HG02763 (cell line): ENCODE data around the gene TMC3.
A peak's percentile ranks its signal among the peaks of the same experiment; 100 is the strongest.

Experiments used
- ATAC-seq: cut with Tn5 transposase; IDR thresholded peaks from one replicate; pipeline ENCODE4 v1.9.1; 2021; ENCODE audit warnings: mild to moderate bottlenecking, moderate library complexity; ENCODE audit not compliant: unreplicated experiment

TMC3 gene

DNA sequence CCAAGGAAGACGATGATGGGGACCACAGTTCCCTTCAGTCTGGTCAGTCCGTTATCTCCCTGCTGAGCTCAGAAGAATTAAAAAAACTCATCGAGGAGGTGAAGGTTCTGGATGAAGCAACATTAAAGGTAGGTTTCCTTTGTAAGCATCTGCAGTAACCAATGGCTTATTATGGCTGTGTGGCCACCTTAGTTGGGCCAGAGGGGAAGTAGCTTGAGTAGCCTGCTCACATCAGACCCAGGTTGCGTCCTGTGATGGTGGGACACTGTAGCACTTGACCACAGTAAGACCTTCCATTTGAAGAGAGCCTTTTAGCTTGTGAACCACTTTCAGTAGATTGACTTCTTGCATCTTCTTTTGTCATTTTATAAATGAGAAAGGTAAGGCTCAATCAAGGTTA, 72.6 kb downstream of the TMC3 start:
- peak; percentile 6 for ATAC-seq

DNA sequence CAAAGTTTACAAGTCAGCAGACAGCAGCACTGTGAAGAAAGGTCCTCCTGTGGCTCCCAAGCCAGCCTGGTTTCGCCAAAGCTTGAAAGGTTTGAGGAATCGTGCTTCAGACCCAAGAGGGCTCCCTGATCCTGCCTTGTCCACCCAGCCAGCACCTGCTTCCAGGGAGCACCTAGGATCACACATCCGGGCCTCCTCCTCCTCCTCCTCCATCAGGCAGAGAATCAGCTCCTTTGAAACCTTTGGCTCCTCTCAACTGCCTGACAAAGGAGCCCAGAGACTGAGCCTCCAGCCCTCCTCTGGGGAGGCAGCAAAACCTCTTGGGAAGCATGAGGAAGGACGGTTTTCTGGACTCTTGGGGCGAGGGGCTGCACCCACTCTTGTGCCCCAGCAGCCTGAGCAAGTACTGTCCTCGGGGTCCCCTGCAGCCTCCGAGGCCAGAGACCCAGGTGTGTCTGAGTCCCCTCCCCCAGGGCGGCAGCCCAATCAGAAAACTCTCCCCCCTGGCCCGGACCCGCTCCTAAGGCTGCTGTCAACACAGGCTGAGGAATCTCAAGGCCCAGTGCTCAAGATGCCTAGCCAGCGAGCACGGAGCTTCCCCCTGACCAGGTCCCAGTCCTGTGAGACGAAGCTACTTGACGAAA, 74.3 kb downstream of the TMC3 start:
- ATAC-seq, result no peak

DNA sequence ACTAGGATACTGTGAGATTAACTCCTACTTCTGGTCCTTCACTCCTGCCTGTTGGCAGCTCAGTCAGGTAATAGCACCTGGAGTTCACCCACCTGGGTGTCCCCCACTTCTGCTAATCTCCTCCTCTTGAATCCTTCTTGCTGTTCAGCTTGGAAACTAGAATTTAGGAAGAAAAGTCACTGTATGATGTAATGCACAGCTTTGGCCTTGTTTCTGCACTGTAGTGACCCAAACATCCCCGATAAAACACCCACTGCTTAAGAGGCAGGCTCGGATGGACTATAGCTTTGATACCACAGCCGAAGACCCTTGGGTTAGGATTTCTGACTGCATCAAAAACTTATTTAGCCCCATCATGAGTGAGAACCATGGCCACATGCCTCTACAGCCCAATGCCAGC, 74.9 kb downstream of the TMC3 start:
- no peak for ATAC-seq

DNA sequence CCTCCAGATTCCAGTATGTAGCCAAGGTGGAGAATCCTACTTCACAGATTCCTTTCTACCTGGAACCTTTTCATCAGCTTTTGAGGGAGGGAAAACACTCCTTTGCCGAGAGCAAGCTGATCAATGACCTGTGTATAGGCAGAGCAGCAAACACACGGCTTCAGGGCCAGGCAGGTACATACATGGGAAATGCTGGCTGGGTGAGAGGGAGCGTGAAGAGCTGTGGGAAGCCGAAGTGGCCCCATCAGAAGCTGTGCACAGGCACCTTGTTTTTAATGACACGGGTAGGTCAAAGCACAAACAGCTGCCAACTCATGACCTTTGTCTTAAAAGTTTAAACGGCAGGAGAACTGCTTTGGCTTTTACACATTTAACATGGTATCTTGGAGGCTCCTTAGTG, 75.4 kb downstream of the TMC3 start:
- no peak for ATAC-seq

DNA sequence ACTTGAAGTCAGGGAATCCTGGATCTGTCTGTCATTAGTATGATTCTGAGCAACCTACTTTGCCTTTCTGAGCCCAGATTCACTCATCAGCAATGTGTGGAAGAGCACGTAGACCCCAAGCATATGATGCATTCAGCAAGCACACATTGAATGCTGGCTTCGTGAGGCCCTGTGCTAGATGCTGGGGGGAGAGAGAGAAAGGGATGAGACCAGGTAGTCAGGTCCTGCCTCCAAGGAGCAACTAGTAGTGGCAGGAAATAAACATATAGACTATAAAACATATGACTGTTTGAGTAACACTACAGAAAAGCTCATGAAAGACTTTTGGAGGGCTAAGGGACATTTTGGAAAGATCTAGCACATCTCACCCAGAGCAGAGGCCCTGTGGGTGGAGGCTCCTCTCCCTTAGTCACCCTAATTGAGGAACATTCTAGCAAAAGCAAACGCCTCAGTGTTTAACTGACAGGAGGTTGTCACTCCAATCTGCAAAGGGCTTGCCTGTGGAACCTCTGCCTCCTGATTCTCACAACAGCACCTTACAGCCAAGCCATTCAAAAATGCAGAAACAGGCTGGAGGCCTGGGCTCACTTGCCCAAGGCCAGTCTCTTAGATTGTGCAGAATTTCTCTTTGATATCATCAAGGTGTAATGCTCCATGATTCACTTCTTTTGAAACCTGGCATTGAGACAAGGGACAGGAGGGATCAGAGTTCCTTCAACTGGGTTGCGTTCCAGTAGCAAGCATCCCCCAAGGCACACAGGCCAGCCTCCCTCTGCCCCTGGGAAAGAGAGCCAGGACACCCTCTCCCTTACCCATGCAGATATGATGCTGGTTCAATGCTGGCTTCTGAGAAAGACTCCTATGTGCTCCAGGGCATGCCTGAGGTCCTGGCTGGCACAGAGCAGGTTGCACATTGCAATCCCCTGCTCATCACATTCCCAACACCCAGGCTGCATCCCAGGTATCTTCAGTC, 76.1 kb downstream of the TMC3 start:
- no peak for ATAC-seq

DNA sequence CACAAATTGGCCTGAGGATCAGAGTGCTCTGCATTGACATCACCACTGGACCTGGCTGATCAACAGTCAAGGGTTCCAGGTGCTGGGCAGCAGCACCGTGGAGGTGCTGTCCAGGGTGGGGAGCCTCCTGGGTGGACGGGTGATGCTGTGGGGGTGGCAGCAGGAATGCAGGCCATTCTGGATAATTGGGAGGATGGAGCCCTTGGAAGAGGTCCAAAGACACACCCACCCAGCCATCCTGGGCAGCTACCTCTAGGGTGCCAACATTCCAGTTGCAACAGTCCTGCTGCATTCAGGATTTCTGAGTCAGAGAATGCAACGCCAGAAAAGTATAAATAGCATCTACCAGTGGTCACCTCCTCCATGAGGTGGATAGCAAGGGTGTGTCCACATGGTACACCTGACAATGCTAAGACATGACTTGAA, 76.9 kb downstream of the TMC3 start:
- no peak for ATAC-seq

DNA sequence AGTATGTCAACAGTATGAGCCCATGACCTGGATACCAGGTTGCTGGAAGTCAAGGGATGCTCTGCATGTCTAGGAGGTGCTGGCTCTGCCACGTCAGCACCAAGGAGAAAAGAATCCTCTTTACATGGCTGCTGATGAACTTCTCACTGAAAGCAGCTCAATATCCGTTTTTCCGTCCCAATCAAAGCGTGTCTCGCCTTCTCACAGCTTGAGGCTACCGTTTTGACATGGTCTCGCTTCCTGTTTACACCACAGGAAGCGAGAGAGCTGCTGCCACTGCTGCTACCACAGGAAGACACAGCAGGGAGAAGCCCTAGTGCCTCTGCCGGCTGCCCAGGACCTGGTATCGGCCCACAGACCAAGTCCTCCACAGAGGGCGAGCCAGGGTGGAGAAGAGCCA, 77.3 kb downstream of the TMC3 start:
- ATAC-seq, result peak; percentile 44

DNA sequence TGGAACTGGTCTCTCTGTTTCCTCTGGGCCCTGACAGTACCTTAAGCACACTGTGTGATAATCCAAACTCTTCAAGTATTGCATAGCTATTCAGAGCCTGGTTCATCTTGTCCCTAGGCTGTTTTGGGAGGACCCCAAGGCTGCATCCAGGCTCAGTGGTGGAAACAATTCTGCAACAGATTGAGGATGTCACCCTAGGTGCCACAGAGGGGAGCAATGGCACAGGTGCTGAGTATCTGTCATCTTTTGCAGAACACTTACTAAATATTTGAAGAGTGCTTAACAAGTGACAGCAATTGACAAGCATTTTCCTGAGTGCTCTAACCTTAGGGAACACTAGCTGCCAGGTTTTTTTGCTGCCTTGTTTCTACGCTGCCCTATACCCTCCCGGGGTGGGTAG, 77.8 kb downstream of the TMC3 start:
- no peak for ATAC-seq

DNA sequence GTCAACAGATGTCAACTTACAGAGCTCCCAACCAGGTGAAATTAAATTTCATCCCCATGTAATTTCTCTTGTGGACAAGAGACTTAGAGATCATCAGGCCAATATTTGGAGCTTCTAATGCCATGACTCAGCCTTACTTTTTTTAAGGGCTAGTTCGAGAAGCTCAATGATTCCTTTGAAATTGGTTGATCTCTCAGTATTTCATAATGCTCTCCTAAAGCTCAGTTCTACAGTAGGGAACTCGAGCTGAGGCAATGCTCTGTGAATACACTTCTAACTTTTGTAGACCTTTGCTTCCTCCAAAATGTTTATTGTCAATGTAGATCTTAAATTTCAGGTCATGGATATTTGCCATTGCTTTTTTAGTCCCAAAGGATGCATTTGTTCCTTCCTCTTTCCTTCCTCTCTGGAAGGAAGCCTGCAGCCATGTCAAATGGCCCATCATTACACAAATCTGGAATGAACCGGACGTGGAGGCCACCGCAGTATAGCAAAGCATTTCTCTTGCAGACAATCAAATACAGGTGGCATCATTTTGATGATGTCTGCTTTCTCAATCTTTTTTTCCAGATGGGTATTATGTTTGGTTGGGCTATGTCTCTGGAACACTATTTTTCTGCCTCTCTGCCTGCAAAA, 78.4 kb downstream of the TMC3 start:
- no peak for ATAC-seq

DNA sequence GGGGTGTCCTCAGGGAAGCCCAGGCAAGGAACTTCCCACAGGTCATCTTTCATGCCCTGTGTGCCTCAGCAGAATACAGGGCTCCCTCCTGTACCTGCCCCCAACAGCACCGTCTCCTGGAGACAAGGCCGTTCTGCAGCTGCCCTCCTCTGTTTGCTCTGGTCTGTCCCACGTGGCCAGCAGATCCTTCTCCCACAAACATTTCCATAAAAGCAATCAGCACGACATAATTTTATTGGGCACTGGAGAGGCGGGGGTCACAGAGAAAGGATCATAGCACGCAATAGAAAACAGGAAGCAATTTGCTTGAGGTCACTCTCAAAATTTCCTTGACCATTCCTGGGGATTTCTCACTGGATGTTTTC, 79.5 kb downstream of the TMC3 start:
- no peak for ATAC-seq

DNA sequence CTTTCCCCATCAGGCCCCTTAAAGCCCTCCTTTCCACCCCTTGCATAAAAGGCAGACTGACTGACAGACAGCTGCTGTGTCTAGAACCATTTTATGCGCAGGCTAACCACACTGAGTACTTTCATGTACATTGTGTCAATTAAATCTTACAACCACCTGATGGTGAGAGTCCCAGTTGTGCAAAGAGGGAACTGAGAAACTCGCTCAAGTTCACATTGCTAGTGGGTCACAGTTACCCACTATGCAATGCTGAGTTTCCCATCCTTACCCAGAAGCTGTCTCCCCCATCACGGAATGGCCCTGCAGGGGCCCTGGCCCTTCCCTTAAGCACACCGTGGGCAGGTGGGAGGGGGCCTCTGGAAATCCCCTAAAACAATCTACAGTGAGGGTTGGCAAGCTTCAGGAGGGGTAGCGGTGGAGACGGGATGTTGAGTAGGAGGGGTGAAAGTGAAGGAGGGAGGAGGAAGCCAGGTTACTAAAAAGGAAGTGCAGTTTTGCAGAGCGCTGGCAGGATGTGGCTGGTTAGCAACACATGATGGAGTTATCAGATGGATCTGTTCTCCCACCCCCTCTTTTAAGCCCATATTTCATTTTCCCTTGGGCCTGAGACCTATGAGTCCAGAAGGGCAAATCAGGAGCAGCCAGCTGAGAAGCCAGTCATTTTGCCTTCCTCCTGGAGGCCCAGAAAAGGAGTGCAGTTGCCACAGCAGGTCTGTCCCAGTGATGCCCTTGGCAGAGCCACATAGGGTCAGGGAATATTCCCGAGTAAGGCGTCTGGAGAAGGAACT, 80.1 kb downstream of the TMC3 start:
- peak; percentile 52 for ATAC-seq

DNA sequence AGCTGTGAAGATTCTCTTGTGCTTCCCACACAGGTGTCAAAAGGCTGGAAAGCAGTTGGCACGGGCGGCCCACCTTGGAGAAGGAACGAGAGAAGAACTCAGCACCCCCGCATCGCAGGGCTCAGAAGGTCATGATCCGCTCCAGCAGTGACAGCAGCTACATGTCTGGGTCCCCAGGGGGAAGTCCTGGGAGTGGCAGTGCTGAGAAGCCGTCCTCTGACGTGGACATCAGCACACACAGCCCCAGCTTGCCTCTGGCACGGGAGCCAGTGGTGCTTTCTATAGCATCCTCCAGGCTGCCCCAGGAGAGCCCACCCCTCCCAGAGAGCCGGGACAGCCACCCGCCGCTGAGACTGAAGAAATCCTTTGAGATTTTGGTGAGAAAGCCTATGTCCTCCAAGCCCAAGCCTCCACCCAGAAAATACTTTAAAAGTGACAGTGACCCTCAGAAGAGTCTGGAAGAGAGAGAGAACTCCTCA, 81.5 kb downstream of the TMC3 start:
- ATAC-seq, result peak; percentile 37

DNA sequence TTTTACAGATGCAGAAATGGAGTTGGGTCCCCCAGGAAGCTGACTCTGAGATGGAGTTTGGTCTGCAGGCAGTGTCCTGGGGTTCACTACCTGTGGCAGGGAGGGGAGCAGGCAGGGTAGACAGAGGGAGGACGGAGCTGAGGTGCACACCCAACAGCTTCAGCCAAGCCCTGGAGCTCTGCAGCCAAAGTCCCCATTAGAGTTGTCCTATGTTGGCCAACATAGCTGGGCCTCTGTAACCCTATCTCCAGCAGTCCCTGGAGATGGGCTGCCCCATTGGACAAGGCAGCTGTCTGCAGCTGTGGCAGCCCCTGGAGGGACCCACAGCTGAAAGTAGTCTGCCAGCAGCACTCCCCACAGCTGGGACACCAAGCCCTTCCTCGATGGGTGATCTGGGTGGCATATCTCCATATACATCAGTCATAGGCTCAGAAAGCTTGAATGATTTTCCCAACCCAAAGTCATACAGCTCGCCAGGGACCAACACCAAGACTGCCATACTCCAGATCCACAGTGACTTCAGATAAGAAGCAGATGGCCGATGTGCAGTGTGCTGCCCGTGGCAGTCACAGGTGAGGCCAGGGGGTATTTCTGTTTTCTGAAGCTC, 82.0 kb downstream of the TMC3 start:
- no peak for ATAC-seq

DNA sequence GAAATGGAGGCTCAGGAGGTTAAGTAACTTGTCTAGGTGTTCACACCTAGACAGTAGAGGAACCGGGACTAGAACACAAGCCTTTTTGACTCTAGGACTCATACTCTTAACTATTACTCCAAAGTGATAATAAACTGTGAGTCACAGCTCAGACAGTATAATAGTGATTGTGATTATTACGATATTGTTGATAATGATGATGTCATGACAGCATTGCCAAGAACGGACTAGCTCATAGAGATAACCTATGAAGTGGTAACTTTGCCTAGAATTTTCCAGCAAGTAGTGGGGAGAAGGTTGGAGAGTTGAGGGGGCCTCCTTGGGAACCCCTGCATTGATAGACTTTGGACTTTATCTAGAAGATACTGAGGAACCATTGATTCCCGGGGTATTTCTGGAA, 84.1 kb downstream of the TMC3 start:
- ATAC-seq, result no peak

DNA sequence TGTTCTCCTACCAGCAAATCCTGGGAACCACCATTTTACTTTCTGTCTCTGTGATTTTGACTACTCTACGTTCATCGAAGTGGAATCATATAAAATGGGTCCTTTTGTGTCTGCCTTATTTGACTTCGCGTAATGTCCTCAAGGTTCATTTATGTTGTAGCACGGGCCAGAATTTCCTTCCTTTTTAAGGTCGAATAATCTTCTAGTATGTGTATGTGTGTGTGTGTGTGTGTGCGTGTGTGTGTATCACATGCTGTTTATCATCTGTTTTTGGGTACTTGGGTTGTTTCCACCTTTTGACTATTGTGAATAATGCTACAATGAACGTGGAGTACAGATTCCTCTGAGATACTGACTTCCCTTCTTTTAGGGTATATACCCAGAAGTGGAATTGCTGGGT, 85.4 kb downstream of the TMC3 start:
- no peak for ATAC-seq

DNA sequence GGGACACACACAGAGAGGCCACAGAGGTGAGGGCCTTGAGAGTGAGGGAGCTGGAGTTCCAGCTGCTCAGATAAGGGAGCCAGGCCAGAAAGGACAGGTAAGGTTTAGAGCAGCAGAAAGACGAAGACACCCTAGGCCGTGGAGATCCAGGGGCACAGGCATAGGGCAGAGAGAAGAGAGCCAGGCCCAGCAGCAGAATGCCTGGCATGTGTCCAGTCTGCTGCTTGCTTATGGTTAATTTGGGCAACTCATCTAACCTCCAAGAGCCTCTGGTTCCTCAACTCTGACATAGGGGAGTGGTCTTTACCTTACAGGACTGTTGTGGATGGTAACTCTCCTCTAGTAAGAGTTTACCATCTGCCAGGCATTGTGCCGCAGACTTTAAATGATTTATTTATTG, 86.0 kb downstream of the TMC3 start:
- ATAC-seq, result no peak

DNA sequence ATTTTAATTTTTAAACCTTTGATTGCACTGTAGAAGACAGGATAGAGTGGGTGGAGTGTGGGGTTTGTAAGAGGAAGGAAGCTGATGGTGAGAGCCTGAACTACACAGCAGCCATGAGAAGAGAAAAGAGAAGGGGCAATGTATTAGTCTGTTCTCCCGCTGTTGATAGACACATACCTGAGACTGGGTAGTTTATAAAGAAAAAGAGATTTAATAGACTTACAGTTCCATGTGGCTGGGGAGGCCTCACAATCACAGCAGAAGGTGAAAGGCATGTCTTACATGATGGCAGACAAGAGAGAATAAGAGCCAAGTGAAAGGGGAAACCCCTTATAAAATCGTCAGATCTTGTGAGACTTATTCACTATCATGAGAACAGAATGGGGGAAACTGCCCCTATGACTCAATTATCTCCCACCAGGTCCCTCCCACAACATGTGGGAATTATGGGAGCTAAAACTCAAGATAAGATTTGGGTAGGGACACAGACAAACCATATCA, 87.3 kb downstream of the TMC3 start:
- no peak for ATAC-seq

DNA sequence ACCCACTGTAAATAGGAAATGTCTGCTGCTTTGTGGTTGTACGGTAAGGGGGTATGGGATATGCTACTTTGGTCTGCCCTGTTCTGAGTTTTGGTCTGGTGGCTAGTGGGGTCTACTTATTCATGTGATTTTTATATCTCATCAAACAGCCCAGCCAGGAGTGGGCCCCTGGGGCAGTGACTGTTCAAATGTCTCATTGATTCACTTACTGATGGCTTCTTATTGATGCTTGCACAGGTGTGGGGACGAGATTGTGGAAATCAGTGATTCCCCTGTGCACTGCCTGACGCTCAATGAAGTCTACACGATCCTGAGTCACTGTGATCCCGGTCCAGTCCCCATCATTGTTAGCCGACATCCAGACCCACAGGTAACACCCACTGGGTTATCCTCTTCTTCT, 88.6 kb downstream of the TMC3 start:
- no peak for ATAC-seq

DNA sequence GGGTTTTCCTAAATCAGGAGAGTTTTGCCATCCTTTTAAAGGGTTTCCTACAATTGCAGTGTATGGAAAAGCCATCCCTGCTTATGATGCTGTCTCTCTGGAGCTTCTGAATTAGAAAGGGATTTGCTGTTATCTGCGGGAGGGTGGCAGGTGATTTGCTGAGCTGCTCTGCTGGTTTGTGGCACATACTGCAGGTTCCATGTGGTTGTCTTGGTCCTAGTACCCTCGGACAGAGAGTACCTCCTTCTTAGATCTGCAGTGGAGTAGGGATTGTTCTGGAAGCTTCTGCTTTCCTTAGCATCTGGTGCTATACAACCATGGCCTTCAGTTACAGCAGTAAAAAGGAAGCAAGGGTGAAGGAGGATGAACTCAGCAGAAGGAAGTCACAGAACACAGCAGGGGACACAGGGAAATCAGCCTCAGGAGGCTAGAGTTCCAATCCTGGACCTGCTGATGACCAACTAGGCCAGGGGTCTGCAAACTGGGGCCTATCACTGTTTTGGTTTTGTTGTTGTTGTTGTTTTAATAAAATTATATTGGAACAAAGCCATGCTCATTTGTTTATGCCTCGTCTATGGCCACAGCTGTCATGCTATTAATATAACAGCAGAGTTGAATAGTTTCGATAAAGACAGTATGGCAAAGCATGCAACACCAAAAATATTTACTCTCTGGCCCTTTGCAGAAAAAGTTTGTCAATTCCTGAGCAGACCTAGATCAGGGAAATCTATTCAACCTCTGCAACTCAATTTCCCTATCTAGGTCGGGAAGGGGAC, 89.6 kb downstream of the TMC3 start:
- ATAC-seq, result no peak

DNA sequence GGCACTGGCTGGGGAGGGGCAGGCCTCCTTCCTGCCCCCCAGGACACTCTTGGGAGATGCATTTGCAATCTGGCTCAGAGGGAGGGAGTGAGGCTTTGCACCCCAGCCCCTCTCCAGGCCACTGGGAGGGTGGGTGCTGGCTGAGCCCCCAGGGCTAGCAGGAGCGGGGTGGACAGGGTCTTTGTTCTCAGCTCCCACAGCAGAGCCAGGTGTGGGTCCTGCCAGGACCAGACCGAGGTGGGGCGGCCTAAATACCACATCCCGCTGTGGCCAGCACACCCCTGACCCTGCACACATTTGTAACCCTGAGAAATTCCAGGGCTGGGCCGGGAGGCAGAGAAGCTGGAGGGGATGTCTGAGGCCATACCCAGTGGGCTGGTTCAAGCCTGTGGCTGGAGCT, 91.1 kb downstream of the TMC3 start:
- no peak for ATAC-seq
